ENCODE results near the gene SPATA13. TPM values are rescaled to one million over a fixed set of nuclear protein-coding genes. Genes with fewer than 3 reads are reported as not detected.
"Not testable (repeated sequence)": the region's sequence is repeated elsewhere in the genome, so short reads cannot be mapped to it uniquely, and the experiment has no call there.

Gene SPATA13
- total RNA-seq, 1 donor from 2014 or later = 11.8 TPM

GRCh38 chr13:24216176-24216575, 55.7 kb downstream of the SPATA13 start:
- DNase-seq (no peak), ATAC-seq (ENCODE audit: low read depth) (no peak)
- Mint-ChIP-seq H3K4me1 (peaks cover 48% of the 10 kb centered on the region), H3K4me3 (no peak overlapping the region), H3K36me3 (ENCODE audit: low read depth) (no peaks in the 10 kb centered on the region), H3K27me3 (no peaks in the 10 kb centered on the region), H3K27ac (no peak overlapping the region), H3K9me3 (no peaks in the 10 kb centered on the region)
- intact Hi-C loops (cut with micrococcal nuclease) = no loop called here
- CTCF ChIA-PET = interaction anchor here (0.8 to 2.8 kb wide), 4 partner anchors 12 to 196 kb away, joined by 3 to 13 read pairs (median 8); no protein-coding TSS in a partner anchor
- no peak for TF ChIP-seq CTCF (IDR thresholded peaks at IDR 0.05)
- POLR2A ChIA-PET = no interaction called here

DNA sequence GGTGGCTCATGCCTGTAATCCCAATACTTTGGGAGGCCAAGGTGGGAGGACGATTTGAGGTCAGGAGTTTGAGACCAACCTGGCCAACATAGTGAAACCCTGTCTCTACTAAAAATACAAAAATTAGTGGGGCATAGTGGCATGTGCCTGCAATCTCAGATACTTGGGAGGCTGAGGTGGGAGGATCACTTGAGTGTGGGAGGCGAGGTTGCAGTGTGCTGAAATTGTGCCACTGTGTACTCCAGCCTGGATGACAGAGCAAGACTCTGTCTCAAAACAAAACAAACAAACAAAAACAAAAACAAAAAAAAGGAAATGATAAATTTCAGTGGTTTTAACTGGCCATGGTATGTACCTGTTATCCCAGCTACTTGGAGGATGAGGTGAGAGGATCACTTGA, 56.3 kb downstream of the SPATA13 start:
- H3K27me3 Mint-ChIP-seq; ATAC-seq (ENCODE audit: low read depth); H3K27ac Mint-ChIP-seq; DNase-seq; H3K4me3 Mint-ChIP-seq; H3K9me3 Mint-ChIP-seq; intact Hi-C loops (cut with micrococcal nuclease); H3K36me3 Mint-ChIP-seq (ENCODE audit: low read depth); POLR2A ChIA-PET: not testable (repeated sequence)
- H3K4me1 Mint-ChIP-seq = peaks cover 48% of the 10 kb centered on the region
- CTCF ChIA-PET = interaction anchor here (0.8 to 2.6 kb wide), 2 partner anchors 163 to 196 kb away, joined by 3 to 7 read pairs; no protein-coding TSS in a partner anchor

- no peaks in the 10 kb centered on the region for H3K27me3 Mint-ChIP-seq
- peaks cover 48% of the 10 kb centered on the region for H3K4me1 Mint-ChIP-seq
- H3K9me3 Mint-ChIP-seq = no peaks in the 10 kb centered on the region
- DNase-seq (no peak), ATAC-seq (ENCODE audit: low read depth) (no peak)
- TF ChIP-seq CTCF (IDR thresholded peaks at IDR 0.05) = no peak
- intact Hi-C loops (cut with micrococcal nuclease) = no loop called here
- POLR2A ChIA-PET = interaction anchor here (0.5 kb wide), 1 partner anchor 60 kb away, joined by 3 read pairs; no protein-coding TSS in a partner anchor
- no peaks in the 10 kb centered on the region for H3K36me3 Mint-ChIP-seq (ENCODE audit: low read depth)
- CTCF ChIA-PET = interaction anchor here (0.7 to 3.6 kb wide), 4 partner anchors 11 to 198 kb away, joined by 3 to 56 read pairs (median 5); no protein-coding TSS in a partner anchor
- H3K4me3 Mint-ChIP-seq = no peak overlapping the region
- H3K27ac Mint-ChIP-seq = no peak overlapping the region
Observed at GRCh38 chr13:24217601-24218281, 57.2 kb downstream of the SPATA13 start.

GRCh38 chr13:24218338-24218737, 57.8 kb downstream of the SPATA13 start:
- POLR2A ChIA-PET = no interaction called here
- no peak for DNase-seq
- ATAC-seq (ENCODE audit: low read depth) = no peak
- Mint-ChIP-seq H3K9me3 (no peaks in the 10 kb centered on the region), H3K4me1 (peaks cover 48% of the 10 kb centered on the region), H3K36me3 (ENCODE audit: low read depth) (no peaks in the 10 kb centered on the region), H3K27me3 (no peaks in the 10 kb centered on the region), H3K4me3 (no peak overlapping the region), H3K27ac (no peak overlapping the region)
- CTCF ChIA-PET = interaction anchor here (1.0 to 3.6 kb wide), 5 partner anchors 58 to 199 kb away, joined by 3 to 56 read pairs (median 3); partner anchors contain the start of gene SPATA13
- TF ChIP-seq CTCF (IDR thresholded peaks at IDR 0.05) = no peak
- intact Hi-C loops (cut with micrococcal nuclease) = no loop called here

DNA sequence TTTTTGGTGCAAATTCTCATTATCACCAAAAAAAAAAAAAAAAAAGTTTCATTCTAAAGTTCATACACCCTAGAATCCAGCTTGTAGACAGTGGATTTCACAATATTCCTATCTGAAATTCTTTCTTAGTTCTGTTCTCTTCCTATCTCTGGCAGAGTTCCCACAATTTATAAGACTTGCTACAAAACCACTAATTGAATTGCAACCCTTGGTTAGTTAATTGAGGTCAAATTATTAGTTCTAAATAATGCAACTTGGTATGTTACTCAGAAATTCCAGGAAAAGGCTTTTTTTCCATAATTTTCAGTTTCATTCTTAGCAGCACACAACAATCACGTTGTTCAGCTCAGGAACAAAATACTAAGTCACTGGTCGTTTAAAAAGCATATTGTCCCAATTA, 58.5 kb downstream of the SPATA13 start:
- TF ChIP-seq CTCF (IDR thresholded peaks at IDR 0.05) = no peak

More for the DNA sequence above, 58.5 kb downstream of the SPATA13 start:
- ATAC-seq (ENCODE audit: low read depth) (no peak), DNase-seq (no peak)
- Mint-ChIP-seq H3K27me3 (no peaks in the 10 kb centered on the region), H3K27ac (no peak overlapping the region), H3K4me1 (peaks cover 52% of the 10 kb centered on the region), H3K9me3 (no peaks in the 10 kb centered on the region), H3K36me3 (ENCODE audit: low read depth) (no peaks in the 10 kb centered on the region), H3K4me3 (no peak overlapping the region)
- ChIA-PET CTCF (interaction anchor here (0.8 to 3.6 kb wide), 7 partner anchors 10 to 752 kb away, joined by 3 to 56 read pairs (median 3); partner anchors contain the start of gene SPATA13), POLR2A (no interaction called here)
- intact Hi-C loops (cut with micrococcal nuclease) = no loop called here

Data from activated B cell treated with CpG ODN at 0.5 μM for 24 hours (primary cell).